Lower leg skin (tissue), 3 donors: ENCODE results near the gene DSCAML1.
"Not testable (repeated sequence)": the region's sequence is repeated elsewhere in the genome, so short reads cannot be mapped to it uniquely, and the experiment has no call there.

Source experiments
- POLR2A ChIP-seq, 2 donors: fragments of 450-650 bp; IDR thresholded peaks; one replicate each; pipeline ENCODE4 v1.6.1; 2016 to 2017; ENCODE audit warnings: antibody characterized with exemption in 2 of 2, mild to moderate bottlenecking in 1 of 2, moderate library complexity in 1 of 2
- TF ChIP-seq, protein P1 (sequence below), 3 donors: fragments of 450-650 bp; IDR thresholded peaks; one replicate each; pipeline ENCODE4 v1.5.1; 2016; ENCODE audit warnings: antibody characterized with exemption in 3 of 3, mild to moderate bottlenecking in 3 of 3, moderate library complexity in 2 of 3

DNA sequence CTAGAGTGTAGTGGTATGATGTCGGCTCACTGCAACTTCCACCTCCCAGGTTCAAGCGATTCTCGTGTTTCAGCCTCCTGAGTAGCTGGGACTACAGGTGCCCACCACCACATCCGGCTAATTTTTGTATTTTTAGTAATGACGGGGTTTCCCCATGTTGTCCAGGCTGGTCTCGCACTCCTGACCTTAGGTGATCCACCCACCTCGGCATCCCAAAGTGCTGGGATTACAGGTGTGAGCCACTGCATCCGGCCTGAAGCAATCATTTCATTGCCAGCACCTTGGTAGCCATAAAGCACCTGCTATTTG lies 340.3 kb downstream of the DSCAML1 start:
- TF ChIP-seq POLR2A (IDR thresholded peaks at IDR 0.05) = not testable (repeated sequence)
- TF ChIP-seq, protein P1, sequence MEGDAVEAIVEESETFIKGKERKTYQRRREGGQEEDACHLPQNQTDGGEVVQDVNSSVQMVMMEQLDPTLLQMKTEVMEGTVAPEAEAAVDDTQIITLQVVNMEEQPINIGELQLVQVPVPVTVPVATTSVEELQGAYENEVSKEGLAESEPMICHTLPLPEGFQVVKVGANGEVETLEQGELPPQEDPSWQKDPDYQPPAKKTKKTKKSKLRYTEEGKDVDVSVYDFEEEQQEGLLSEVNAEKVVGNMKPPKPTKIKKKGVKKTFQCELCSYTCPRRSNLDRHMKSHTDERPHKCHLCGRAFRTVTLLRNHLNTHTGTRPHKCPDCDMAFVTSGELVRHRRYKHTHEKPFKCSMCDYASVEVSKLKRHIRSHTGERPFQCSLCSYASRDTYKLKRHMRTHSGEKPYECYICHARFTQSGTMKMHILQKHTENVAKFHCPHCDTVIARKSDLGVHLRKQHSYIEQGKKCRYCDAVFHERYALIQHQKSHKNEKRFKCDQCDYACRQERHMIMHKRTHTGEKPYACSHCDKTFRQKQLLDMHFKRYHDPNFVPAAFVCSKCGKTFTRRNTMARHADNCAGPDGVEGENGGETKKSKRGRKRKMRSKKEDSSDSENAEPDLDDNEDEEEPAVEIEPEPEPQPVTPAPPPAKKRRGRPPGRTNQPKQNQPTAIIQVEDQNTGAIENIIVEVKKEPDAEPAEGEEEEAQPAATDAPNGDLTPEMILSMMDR (IDR thresholded peaks at IDR 0.05) = not testable (repeated sequence)
